ENCODE results near the gene ME3.
"Not testable (repeated sequence)": the region's sequence is repeated elsewhere in the genome, so short reads cannot be mapped to it uniquely, and the experiment has no call there.

The ME3 gene

DNA sequence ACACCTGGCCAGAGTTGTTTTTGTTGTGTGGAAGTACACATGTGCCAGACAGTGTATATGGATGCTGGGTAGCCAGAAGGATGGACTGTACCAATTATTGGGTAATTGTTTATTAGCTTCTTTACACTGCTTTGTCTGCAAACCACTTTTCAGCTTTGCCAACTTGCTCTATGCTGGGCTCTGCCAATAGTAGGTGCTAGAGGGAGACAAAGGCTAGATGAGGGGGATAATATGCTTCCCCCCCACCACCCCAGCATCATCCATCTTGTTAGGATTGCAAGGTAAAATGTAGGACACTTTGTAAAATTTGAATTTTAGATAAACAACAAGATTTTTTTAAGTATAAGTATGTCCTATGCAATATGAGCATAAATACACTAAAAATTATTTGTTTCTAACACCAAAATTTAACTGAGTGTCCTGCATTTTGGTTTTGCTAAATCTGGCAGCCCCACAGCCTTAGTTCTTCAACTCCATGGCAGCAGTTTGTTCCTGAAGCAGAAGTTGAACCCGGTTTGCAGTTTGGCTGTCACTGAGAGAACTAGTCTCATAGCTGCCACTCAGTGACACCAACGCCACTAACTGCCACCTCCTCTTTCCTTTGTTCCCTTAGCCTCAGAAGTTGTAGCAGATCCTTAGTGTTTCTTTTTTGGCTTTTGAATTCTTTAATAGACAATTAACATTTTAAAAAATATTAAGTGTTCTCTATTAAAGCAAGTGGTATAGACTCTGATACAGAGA is 219.0 kb downstream of the ME3 start:
- no peak for DNase-seq

DNA sequence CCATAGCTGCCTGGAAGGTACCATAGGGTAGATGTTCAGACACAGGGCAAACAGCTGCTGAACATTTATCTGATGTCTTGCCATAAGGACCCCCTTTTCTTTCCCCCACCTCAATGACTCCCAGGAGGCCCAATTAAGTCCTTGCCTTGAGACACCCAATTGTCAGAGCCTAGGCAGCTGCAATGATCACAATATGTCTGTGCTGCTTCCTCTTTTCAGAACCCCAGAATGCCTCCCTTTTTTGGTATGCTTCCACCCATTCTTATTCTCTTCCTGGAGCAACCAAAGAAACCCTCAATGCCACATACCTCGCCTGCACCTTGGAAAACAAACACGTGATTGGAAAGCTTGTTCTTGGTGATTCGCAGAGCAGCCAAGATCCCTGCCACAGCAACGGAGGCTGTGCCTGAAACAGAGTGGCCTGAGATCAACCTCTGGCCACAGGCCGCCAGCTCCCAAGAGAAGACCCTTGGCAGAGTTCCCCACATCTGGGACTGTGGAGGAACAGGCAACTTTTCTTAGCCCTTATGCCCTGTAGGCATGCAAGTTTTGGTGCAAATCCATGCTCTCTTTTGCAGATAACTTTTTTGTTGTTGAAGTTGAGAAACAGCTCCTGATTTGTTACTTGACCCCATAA is 222.3 kb downstream of the ME3 start:
- DNase-seq, result no peak

DNA sequence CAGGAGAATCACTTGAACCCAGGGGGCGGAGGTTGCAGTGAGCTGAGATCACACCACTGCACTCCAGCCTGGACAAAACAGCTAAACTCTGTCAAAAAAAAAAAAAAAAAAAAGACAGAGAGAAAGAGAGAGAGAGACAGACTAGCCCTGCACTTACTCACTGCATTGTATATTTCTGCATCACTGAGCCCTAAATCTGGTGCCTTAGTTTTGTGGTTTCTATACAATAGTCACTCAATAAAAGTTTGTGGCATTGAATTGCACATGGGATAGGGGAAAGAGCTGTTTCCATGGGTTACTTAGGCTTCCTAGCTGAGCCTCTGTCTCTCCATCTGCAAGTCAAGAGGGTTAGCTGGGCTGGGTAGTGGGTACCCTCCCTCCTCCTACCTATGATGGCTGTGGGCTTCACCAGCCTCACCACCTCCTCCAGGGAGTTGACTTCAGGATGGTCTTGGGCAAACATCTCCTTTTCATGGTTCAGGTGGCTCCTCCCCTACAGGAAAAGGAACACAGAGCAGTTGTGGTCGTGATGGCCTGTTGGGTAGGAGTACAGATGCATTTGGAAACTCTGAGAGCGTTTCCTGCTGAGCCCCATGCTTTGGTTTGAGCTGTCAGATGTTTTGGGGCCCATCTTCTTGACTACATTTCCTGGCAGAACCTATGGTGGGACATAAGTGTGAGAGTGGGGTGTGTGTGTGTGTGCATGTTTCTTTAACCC is 224.5 kb downstream of the ME3 start:
- DNase-seq, result no peak

DNA sequence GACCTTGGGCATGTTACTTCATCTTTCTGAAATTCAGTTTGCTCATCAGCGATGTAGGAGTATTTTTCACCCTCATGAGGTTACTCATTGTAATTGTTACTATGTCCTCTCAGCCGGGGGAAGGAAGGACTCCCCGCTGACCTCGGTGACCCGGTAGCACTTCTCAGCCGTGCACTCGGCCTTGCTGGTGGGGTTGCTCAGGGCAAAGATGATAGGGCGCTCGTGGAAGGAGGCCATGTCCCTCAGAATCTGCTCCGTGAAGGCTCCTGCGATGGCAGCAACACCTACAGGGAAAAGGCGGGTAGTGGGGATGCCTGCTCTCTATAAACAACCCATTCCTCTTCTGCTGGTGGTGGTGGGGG is 225.5 kb downstream of the ME3 start:
- DNase-seq, result no peak

DNA sequence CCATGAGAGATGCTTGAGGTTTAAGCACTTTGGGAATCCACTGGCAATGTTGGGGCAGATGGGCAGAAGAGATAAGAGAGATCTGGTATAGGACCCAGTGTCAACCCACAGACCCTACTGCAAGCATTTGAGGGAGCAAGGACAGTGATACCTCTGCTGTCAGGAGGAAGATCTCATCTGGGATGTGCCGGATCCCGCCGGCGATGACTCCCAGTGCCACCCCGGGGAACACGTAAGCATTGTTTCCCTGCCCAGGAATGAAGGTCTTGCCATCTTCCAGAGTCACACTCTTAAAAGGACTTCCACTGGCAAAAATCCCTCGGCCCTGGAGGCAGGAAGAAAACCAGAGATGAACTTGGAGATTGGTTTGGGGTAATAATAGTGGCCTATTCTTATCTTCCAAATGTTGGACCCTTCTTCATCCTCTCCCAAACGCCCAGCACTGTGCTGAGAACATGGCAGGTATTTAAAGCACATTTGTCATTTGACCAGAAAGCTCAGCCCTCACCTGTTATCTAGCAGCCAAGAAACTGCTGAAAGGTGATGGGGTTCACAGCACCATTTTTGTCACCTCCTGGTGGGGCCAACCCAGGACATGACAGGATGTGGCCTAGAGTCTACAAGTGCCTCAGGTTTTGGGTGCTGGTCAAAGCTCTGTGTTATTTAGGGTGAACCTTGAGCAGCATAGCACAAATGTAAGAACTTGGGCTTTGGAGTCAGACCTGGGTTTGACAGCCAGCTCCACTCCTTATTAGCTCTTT is 226.1 kb downstream of the ME3 start:
- no peak for DNase-seq

DNA sequence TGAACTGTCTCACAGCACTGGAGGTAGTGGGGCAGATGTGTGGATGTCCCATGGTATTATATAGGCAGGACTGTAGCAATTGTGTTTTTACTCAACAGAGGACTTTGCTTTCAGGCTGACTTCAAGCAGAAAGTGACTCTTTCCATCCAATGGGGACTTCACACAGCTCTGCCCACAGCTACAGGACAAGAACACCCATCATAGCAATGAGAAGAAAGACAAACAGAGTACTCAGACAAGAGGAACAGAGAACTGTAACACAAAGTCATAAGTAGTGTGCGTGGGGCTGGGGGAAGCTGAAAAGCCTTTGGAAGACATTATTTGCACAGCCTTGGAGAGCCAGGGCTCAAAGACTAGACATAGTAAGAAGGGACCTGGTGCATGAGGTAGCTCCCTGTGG is 227.4 kb downstream of the ME3 start:
- DNase-seq, result no peak

DNA sequence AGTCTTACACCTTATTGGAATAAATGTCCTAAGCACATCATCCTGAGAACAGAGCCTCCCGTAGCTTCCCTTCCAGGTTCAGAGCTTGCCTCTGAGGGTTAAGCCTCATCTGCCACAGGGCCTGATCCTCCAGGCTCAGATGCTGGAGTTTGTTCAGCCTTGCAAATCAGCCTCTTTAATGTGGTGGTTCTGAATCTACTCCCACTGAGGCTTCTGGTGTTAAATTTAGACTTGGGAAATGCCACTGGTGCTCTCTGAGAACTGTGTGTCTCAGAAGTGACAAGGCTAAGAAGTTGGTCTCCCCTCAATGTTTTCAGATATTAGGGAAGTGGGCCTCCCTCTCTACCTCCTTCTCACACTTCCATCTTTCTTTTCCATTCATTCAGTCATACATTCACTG is 229.0 kb downstream of the ME3 start:
- DNase-seq, result no peak

DNA sequence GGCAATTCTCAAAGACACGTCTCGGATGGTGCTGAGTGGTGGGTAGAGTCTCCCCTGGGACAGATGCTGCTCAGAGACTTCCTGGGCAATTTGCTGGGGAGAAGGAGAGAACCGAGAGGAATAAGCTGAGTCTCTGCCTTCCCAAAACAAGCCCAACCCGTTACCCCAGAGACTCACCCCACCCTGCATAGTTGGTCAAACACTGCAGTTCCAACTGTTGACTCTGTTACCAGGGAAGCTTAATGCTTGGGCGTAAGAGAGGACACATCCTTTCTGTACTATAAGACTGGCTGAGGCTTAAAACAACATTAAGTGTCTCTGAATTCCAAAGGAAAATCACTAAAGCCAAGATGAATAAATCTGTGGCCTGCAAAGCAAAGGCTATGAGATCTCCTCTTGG is 229.6 kb downstream of the ME3 start:
- DNase-seq, result no peak

DNA sequence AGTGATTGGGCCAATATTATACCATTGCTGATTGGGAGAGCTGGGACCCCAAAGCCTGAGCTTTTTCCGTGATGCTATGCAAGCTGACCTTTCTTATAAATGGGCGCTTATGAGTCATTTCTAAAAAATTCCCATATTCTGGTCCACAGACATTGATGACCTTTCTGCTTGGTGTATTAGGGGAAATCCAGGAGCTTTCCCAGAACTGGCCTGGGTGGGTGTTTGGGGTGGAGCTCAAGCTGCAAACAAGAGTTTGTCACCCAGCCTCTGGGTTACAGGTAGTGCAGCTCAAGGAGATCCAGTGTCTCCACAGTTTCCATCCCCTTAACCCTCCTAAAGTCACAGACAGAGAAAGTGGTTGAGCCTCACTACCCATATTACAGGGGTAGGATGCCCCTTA is 230.0 kb downstream of the ME3 start:
- no peak for DNase-seq

DNA sequence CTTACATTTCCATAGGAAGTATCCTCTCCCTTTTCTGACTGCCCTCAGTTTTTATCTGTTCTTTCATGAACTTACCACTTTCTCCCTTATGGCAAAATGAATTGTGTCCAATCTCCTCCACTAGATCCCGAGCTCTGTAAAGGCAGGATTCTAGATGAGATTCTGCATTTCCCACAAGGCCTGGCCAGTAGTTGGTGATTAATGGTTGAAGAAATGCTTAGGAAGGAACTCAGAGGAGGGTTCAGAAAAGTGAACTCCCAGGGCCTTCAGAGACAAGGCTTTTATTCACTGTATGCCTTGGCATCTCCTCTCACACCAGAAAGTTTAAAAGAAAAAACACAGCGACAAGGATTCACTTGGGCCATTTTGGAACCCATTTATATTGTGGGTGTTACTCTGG is 231.6 kb downstream of the ME3 start:
- no peak for DNase-seq

DNA sequence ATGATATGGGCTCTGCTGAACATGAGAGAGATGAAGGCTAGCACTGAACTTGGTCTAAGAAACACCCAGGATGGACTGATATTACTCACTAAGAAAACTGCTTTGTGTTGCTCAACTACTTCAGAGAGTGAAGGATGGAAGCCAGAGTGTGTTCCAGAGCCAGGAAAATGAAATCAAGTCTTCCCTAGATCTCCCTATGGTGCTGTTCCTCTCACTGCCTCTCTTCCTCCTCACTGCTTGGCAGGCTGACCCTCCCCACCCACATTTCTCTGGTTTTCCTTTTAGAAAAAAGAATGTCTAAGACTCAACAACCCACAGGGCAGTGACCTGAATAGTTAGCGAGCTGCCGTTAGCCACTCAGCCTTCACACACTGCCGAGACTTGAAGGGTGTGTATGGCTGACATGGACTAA is 232.1 kb downstream of the ME3 start:
- peak; percentile 72 for DNase-seq

DNA sequence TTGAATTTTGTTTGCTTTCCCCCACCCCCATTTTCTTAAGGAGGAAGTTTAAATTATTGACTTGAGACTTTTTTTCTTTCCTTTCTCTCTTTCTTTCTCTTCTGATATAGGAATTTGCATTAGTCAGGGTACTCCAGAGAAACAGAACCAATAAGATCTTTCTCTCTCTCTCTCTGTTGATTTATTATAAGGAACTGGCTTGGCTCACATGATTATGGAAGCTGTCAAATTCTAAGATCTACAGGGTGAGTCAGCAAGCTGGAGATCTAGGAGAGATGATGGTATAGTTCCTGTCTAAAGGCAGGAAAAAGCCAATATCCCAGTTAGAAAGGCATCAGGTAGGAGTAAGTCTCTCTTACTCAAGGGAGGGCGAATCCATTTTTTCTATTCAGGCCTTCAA is 233.7 kb downstream of the ME3 start:
- DNase-seq, result no peak

DNA sequence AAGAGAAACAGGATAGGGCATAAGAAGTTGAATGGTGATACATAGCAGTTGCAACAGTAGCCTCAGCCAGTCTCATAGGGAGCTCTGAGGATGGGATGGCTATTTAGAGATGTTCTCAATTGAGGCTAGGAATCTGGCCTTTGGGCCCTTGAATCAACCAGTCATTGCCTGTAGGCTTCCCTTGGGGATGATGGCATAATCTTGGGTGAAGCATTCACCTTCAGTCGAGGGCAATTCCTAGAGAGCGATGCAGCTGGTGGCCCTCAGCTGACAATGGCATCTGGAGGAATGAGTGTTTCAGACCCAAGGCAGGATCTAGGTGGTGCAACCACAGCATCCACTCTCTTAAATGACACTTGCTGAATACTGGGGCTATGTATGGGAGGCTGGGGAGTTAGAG is 236.7 kb downstream of the ME3 start:
- DNase-seq, result no peak

DNA sequence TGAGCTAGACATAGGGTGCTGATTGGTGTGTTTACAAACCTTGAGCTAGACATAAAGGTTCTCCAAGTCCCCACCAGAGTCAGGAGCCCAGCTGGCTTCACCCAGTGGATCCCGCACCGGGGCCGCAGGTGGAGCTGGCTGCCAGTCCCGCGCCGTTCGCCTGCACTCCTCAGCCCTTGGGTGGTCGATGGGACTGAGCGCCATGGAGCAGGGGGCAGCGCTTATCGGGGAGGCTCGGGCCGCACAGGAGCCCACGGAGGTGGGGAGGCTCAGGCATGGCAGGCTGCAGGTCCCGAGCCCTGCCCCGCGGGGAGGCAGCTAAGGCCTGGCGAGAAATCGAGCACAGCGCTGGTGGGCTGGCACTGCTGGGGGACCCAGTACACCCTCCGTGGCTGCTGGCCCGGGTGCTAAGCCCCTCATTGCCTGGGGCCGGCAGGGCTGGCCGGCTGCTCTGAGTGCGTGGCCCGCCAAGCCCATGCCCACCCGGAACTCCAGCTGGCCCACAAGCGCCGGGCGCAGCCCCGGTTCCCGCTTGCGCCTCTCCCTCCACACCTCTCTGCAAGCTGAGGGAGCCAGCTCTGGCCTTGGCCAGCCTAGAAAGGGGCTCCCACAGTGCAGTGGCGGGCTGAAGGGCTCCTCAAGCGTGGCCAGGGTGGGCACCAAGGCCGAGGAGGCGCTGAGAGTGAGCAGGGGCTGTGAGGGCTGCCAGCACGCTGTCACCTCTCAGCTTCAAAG is 238.9 kb downstream of the ME3 start:
- not testable (repeated sequence) for DNase-seq

DNA sequence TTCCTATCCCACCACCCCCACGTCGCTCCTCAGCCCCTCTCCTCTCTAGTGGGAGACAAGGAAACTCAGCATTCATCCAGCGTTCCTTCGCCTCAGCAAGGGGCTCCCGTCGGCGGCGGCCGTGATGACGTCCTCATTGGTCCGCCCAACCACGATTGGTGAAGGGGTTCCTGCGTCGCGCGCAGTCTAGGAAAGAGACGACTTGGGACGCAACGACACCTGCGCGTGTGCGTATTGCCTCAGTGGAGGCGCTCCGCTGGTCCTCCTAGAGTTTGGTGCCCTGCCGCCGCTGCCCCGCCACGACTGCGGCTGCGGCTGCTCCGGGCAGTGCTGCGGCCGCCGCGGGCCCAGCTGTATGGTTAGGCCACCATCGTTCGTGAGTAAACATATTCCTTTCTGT is 241.2 kb downstream of the ME3 start:
- DNase-seq, result no peak

DNA sequence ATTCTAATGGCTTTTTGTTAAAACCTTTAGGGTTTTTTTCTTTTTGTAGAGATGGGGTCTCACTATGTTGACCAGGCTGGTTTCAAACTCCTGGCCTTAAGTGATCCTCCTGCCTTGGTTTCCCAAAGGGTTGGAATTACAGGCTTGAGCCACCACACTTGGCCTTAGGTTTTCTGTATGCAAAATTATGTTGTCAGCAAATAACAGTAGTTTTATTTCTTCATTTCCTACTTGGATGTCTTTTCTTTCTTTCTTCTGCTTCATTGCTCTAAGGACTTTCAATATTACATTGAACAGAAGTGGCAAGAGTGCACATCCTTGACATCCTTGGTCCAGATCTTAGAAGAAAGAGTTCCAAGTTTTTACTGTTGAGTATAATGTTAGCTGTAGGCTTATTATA is 245.0 kb downstream of the ME3 start:
- no peak for DNase-seq

DNA sequence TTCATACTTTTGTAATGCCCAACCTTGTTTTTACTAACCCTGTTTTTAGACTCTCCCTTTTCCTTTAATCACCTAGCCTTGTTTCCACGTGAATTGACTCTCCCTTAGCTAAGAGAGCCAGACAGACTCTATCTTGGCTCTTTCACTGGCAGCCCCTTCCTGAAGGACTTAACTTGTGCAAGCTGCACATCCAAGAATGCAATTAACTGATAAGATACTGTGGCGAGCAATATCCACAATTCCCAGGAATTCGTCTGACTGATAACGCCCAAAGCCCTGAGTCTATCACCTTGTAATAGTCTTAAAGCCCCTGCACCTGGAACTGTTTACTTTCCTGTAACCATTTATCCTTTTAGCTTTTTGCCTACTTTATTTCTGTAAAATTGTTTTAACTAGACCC is 248.9 kb downstream of the ME3 start:
- DNase-seq, result not testable (repeated sequence)

DNA sequence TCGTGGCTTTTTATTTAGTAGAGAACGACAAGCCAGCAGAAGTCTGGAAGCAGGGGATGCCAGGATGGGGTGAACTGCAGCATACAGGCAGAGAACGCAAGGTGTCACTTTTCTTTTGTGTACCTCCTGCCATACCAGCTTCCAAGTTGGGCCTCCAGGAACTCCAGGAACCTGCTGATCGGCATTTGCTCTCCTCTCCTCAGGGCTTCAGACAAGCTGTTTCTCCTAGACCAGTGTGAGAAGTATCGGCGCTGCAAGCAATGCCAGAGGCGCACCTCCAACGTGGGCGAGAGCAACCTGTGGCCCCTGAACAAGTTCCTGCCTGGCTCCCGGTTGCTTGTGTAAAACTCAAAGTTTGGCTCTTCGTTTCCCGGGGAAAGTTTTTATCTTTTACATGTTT is 250.0 kb downstream of the ME3 start:
- DNase-seq, result no peak

DNA sequence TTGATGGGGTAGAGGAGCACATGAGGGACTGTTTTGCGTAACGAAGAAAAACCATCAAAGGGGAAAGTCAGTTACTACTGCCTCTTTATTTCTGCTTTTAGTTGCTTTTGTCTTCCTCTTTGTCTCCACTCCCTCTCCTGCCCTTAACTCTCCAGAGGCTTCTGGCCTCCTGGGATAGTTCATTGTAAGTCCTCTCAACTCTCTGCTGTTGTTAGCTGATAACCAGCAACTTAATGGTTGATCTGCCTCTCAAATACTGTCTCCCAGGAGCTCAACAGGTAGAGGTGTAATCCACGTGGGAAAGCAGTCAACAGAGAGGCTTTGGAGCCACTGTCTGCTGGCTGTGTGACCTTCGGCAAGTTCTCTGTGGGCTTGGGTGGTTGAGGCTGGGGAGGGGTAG is 250.5 kb downstream of the ME3 start:
- DNase-seq, result no peak

DNA sequence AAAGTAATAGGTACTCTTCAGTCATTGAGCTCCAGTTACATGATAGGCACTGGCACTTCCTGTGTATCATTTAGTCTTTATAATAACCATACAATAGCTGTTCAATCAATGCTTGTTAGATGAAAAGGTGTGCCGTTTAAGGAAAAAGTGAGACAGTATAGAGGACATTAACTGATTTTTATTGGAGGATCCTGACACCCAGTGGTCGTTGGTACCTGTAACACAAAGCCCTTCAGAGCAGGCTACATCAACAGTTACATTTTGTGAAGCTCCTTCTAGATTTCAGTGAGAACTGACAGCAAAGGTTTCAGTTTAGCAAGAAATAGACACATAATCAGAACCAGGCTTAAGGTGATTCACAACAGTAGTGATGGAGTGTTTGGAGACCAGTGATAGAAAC is 253.5 kb downstream of the ME3 start:
- DNase-seq, result no peak

DNA sequence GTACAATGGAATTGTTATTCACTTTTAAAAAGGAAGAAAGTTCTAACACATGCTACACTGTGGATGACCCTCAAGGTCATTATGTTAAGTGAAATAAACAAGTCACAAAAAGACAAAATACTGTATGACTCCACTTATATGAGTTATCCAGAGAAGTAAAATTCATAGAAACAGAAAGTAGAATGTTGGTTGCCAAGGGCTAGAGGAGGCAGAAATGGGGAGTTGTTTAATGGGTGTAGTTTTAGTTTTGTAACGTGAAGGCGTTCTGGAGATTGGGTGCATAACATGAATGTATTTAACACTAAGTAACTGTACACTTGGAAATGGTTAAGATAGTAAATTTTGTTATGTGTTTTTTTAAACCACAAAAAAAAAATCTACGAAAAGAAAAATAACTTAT is 253.9 kb downstream of the ME3 start:
- DNase-seq, result no peak

DNA sequence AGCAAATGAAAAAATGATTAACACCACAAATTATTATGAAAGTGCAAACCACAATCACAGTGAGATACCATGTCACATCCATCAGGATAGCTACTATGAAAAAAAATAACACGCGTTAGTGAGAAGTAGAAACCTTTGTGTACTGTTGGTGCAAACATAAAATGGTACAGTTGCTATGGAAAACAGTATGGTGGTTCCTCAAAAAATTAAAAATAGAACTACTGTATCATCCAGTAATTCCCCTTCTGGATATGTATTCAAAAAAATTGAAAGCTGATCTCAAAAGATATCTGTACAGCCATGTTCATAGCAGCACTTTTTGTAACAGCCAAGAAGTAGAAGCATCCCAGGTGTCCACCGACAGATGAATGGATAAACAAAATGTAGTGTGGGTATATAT is 254.3 kb downstream of the ME3 start:
- DNase-seq, result no peak

DNA sequence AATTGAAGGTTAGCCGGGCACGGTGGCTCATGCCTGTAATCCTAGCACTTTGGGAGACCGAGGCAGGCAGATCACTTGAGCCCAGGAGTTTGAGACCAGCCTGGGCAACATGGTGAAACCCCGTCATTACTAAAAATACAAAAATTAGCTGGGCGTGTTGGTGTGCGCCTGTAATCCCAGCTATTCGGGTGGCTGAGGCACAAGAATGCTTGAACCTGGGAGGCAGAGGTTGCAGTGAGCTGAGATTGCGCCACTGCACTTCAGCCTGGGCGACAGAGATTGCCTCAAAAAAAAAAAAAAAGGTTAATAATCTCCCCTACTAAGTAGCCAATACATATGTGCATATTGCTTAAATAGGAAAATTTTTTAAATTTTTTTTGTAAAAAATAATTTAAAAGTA is 255.5 kb downstream of the ME3 start:
- not testable (repeated sequence) for DNase-seq
